KOPT-K1 (cell line): ENCODE data around the gene SH3PXD2B.

ENCODE experiments used
- H3K27ac ChIP-seq: fragments of 200-600 bp; sonication (generic); 2 replicates; pipeline ENCODE4 v1.5.1; 2016; ENCODE audit warnings: antibody characterized with exemption, mild to moderate bottlenecking, low read depth, low read length; ENCODE audit not compliant: poor library complexity, severe bottlenecking
- H3K36me3 ChIP-seq: fragments of 200-600 bp; sonication (generic); 2 replicates; pipeline ENCODE4 v1.5.1; 2017; ENCODE audit warnings: antibody characterized with exemption, mild to moderate bottlenecking, low read length, moderate library complexity; ENCODE audit not compliant: insufficient read depth
- H3K9me3 ChIP-seq: fragments of 200-600 bp; sonication (generic); 2 replicates; pipeline ENCODE4 v1.5.1; 2017; ENCODE audit warnings: antibody characterized with exemption, low read length, mild to moderate bottlenecking; ENCODE audit not compliant: insufficient read depth, poor library complexity, severe bottlenecking

Gene SH3PXD2B

GRCh38 chr5:172282272-172283019 lies 171.9 kb downstream of the SH3PXD2B start:
- peaks cover 5% of the 10 kb centered on the region for H3K9me3 ChIP-seq
- H3K27ac ChIP-seq, result peak overlapping the region; percentile 74
- peaks cover 5% of the 10 kb centered on the region; the same call in 1 of the 2 replicates for H3K36me3 ChIP-seq

- H3K27ac ChIP-seq, result no peak overlapping the region
- H3K9me3 ChIP-seq, result peaks cover 5% of the 10 kb centered on the region
- H3K36me3 ChIP-seq, result peaks cover 5% of the 10 kb centered on the region; the same call in 1 of the 2 replicates
Observed at GRCh38 chr5:172281346-172281745, 173.0 kb downstream of the SH3PXD2B start.

DNA sequence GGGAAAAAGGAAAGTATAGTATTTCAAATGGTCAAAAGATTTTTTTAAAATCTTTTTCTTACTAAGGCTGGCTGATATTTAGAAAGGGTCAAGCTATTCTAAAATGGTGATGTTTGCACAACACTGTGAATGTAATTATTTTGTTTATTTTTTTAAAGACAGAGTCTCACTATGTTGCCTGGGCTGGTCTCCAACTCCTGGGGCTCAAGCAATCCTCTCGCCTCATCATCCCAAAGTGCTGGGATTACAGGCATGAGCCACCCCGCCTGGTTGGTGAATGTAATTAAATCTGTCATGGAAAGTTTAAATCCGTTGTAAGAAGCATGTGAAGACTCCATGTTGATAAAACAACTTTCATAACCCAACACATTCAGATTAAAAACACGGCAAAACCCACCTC lies 173.4 kb downstream of the SH3PXD2B start:
- Histone ChIP-seq H3K9me3 (peaks cover 5% of the 10 kb centered on the region), H3K36me3 (peaks cover 5% of the 10 kb centered on the region; the same call in 1 of the 2 replicates), H3K27ac (no peak overlapping the region)

DNA sequence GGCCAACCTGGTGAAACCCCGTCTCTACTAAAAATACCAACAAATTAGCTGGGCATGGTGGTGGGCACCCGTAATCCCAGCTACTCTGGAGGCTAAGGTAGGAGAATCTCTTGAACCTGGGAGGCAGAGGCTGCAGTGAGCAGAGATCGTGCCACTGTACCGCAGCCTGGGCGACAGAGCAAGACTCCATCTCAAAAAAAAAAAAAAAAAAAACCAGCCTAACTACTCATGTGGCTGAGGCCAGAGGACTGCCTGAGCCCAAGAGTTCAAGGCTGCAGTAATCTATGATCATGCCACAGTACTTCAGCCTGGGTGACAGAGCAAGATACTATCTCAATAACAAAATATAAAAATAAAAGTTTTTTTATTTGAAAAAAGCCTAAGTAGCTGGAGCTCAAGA lies 174.0 kb downstream of the SH3PXD2B start:
- Histone ChIP-seq H3K9me3 (peaks cover 5% of the 10 kb centered on the region), H3K27ac (no peak overlapping the region), H3K36me3 (peaks cover 5% of the 10 kb centered on the region; the same call in 1 of the 2 replicates)

DNA sequence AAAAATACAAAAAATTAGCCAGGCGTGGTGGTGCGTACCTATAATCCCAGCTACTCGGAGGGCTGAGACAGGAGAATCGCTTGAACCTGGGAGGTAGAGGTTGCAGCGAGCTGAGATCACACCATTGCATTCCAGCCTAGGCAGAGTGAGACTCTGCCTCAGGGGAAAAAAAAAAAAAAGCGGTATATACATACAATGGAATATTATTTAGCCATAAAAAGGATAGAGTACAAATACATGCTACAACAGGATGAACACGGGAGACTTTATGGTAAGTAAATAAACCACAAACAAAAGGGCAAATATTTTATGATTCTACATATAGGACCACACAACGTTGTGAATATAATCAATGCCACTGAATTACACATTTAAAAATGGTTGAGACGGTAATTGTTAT lies 176.0 kb downstream of the SH3PXD2B start:
- Histone ChIP-seq H3K27ac (no peak overlapping the region), H3K9me3 (peaks cover 5% of the 10 kb centered on the region), H3K36me3 (peaks cover 5% of the 10 kb centered on the region; the same call in 1 of the 2 replicates)

DNA sequence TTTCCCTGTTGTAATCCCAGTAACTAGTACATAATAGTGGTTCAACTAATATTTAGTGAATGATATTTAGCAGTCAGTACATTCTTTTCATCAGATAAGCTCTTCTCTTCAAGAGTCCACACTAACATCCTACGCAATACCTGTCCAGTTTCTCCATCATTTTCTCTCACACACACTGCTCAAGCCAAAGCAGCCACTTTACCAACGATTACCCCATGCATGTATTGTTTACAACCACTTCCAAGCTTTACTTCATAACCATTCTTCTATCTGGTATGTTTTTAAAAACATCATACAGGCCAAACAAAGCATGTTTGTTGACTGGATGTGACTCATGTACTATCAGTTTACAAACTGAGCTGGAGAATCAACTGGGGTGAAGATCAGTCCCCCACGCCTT lies 178.1 kb downstream of the SH3PXD2B start:
- H3K36me3 ChIP-seq, result peaks cover 5% of the 10 kb centered on the region; the same call in 1 of the 2 replicates
- H3K27ac ChIP-seq, result no peak overlapping the region
- peaks cover 5% of the 10 kb centered on the region for H3K9me3 ChIP-seq
